ENCODE measurements around the gene SMIM27. TPM values are rescaled to one million over a fixed set of nuclear protein-coding genes. Genes with fewer than 3 reads are reported as not detected.

The SMIM27 gene
- total RNA-seq, 1 experiment from 2014 or later, result 8.1 TPM

- Histone ChIP-seq H4K20me1 (ENCODE audit: insufficient read depth) (no peaks in the 10 kb centered on the region), H3K9me3 (ENCODE audit: control insufficient read depth in 1 of 2, insufficient read depth in 1 of 2, low read depth in 1 of 2, low read length in 2 of 2) (no peaks in the 10 kb centered on the region), H3K4me1 (ENCODE audit: control insufficient read depth in 1 of 2, insufficient read depth in 2 of 2, low read length in 2 of 2) (peaks cover 11 to 22% of the 10 kb centered on the region in 2 experiments; a peak in 3 of 4 replicates), H3K36me3 (ENCODE audit: control insufficient read depth in 1 of 2, insufficient read depth in 2 of 2, low read length in 2 of 2) (no peaks in the 10 kb centered on the region), H3K4me3 (replicated peaks in 1 of 2; ENCODE audit: low read depth in 1 of 2, low read length in 2 of 2) (peak within 1 kb of the TSS; percentile 76 to 81), H2AFZ (ENCODE audit: low read depth, low read length, poor library complexity, severe bottlenecking) (peak within 1 kb of the TSS; percentile 82), H3K9ac (ENCODE audit: low read length) (peak within 1 kb of the TSS; percentile 78), H3K9me2 (ENCODE audit: insufficient read depth) (no peaks in the 10 kb centered on the region), H3K79me2 (ENCODE audit: insufficient read depth, low read length) (peaks cover 21% of the 10 kb centered on the region), H3K27me3 (ENCODE audit: insufficient read depth, low read length) (no peaks in the 10 kb centered on the region), H3K4me2 (ENCODE audit: low read length) (peak within 1 kb of the TSS; percentile 97), H3K27ac (ENCODE audit: low read depth, low read length) (peak within 1 kb of the TSS; percentile 76)
- peak; percentile 85 for DNase-seq (ENCODE audit: low read depth, low spot score)
- peak; percentile 86 for ATAC-seq
- BruUV-seq (replicated peaks), result no TSS peak
- intact Hi-C loops (cut with micrococcal nuclease), result loop anchor here (1.0 to 2.0 kb wide), 3 partner anchors 47 to 147 kb away; partner anchors contain the start of genes ACO1 and NDUFB6
- ChIA-PET POLR2A (interaction anchor here (1.1 to 1.4 kb wide), 2 partner anchors 10 to 147 kb away, joined by 3 to 5 read pairs; no protein-coding TSS in a partner anchor), CTCF (interaction anchor here (0.7 to 3.3 kb wide), 12 partner anchors 9 to 147 kb away, joined by 3 to 62 read pairs (median 6); partner anchors contain the start of genes ACO1 and TOPORS), RAD21 (ENCODE audit: low non-redundant PET in 1 of 2, low total read pairs in 2 of 2, uncharacterized antibody in 2 of 2, unreplicated experiment in 2 of 2) (interaction anchor here (0.9 to 1.5 kb wide), 5 partner anchors 26 to 147 kb away, joined by 3 to 8 read pairs (median 4); partner anchors contain the start of genes ACO1 (in 1 of the 2) and SMIM27 (in 1 of the 2))
- TF ChIP-seq ZBTB33 (IDR thresholded peaks at IDR 0.05; ENCODE audit: extremely low read depth, insufficient replicate concordance, low read length) (no peak), EZH2phosphoT487 (IDR thresholded peaks at IDR 0.05; ENCODE audit: borderline replicate concordance) (no peak), EGR1 (IDR thresholded peaks at IDR 0.05; ENCODE audit: low read depth) (0 out of 2 replicates have a peak, but pooled peaks have one; percentile 41), FOSL1 (IDR thresholded peaks at IDR 0.05; ENCODE audit: low read depth) (0 out of 2 replicates have a peak, but pooled peaks have one; percentile 8), YY1 (IDR thresholded peaks at IDR 0.05; ENCODE audit: extremely low read depth, insufficient replicate concordance, low read depth, low read length) (no peak), CEBPB (IDR thresholded peaks at IDR 0.05; ENCODE audit: low read depth) (no peak), POLR2AphosphoS5 (IDR thresholded peaks at IDR 0.05; ENCODE audit: low read depth, low read length) (peak; percentile 79), TCF7L2 (IDR thresholded peaks at IDR 0.05; ENCODE audit: borderline replicate concordance, extremely low read depth, insufficient read depth, insufficient read length) (peak; percentile 13), ZNF274 (IDR thresholded peaks at IDR 0.05; ENCODE audit: low read depth, low read length) (no peak), SRF (IDR thresholded peaks at IDR 0.05; ENCODE audit: low read depth) (no peak; the same call in 1 of the 2 replicates), ATF3 (IDR thresholded peaks at IDR 0.05) (no peak), JUND (IDR thresholded peaks at IDR 0.05) (peak; percentile 32; the same call in 1 of the 2 replicates), SP1 (IDR thresholded peaks at IDR 0.05; ENCODE audit: low read depth) (peak; percentile 60), SIN3A (IDR thresholded peaks at IDR 0.05; ENCODE audit: low read depth) (peak; percentile 75; the same call in 1 of the 2 replicates), RAD21 (IDR thresholded peaks at IDR 0.05; ENCODE audit: low read depth) (peak; percentile 73), POLR2A (IDR thresholded peaks at IDR 0.05; ENCODE audit: borderline replicate concordance, extremely low read depth, insufficient read depth, insufficient read length) (no peak), CBX3 (IDR thresholded peaks at IDR 0.05; ENCODE audit: low read depth) (no peak), MAX (IDR thresholded peaks at IDR 0.05) (peak; percentile 47; the same call in 1 of the 2 replicates)
- TF ChIP-seq, protein P1, sequence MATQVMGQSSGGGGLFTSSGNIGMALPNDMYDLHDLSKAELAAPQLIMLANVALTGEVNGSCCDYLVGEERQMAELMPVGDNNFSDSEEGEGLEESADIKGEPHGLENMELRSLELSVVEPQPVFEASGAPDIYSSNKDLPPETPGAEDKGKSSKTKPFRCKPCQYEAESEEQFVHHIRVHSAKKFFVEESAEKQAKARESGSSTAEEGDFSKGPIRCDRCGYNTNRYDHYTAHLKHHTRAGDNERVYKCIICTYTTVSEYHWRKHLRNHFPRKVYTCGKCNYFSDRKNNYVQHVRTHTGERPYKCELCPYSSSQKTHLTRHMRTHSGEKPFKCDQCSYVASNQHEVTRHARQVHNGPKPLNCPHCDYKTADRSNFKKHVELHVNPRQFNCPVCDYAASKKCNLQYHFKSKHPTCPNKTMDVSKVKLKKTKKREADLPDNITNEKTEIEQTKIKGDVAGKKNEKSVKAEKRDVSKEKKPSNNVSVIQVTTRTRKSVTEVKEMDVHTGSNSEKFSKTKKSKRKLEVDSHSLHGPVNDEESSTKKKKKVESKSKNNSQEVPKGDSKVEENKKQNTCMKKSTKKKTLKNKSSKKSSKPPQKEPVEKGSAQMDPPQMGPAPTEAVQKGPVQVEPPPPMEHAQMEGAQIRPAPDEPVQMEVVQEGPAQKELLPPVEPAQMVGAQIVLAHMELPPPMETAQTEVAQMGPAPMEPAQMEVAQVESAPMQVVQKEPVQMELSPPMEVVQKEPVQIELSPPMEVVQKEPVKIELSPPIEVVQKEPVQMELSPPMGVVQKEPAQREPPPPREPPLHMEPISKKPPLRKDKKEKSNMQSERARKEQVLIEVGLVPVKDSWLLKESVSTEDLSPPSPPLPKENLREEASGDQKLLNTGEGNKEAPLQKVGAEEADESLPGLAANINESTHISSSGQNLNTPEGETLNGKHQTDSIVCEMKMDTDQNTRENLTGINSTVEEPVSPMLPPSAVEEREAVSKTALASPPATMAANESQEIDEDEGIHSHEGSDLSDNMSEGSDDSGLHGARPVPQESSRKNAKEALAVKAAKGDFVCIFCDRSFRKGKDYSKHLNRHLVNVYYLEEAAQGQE (IDR thresholded peaks at IDR 0.05; ENCODE audit: low read depth), result no peak
Observed at GRCh38 chr9:32526041-32526706, 26.0 kb upstream of the SMIM27 start, which contains the start of gene RIGI. TSS of gene RIGI (minus strand) at chr9:32526196. CDS start at chr9:32526166, 30 bp downstream.
